A549 (cell line): ENCODE results near the gene SLC2A8.

Source experiments
- CBX2 ChIP-seq: fragments of 200-600 bp; sonication (generic); IDR thresholded peaks from 2 replicates; pipeline ENCODE4 v1.6.1; 2016; ENCODE audit warnings: low read depth, mild to moderate bottlenecking, borderline replicate concordance
- CTCF ChIP-seq: fragments of >200 bp; sonication (Bioruptor Twin); formaldehyde crosslinking; IDR thresholded peaks from 3 replicates; pipeline ENCODE4 v1.5.1; 2016
- KDM5A ChIP-seq: fragments of 200-600 bp; sonication (generic); IDR thresholded peaks from 2 replicates; pipeline ENCODE4 v1.6.1; 2016; ENCODE audit warnings: antibody characterized with exemption, mild to moderate bottlenecking
- POLR2A ChIP-seq: IDR thresholded peaks from 2 replicates; pipeline ENCODE4 v1.6.1; 2012; ENCODE audit warnings: mild to moderate bottlenecking, low read length
- POLR2AphosphoS2 ChIP-seq: conservative IDR thresholded peaks from 2 replicates; pipeline ENCODE4 v1.6.1; 2012; ENCODE audit warnings: low read length, improper control_type of control experiment, inconsistent platforms

- TF ChIP-seq CTCF (no peak), CBX2 (no peak), POLR2AphosphoS2 (no peak), POLR2A (no peak), KDM5A (no peak)
Observed at GRCh38 chr9:127415141-127415540, 18.2 kb downstream of the SLC2A8 start.
